ENCODE measurements around the gene SHC3.

SHC3 gene

DNA sequence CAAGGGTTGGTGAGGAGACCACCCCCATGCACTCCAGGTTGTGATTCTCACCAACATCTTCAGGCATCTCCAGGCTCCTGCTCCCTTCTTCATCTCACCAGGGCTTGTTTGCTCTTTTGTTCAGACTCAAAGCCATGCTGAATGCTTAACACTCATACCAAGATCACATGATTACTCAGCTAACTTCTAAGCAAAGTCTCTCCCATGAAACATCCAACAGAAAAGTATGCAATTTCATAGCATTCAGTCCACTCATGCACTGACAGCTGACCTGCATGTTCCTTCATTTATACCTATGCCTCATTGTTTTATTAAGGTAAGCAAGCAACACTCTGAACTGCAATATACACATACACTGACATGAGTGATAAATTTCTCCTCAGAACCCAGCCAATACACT is 69.0 kb downstream of the SHC3 start:
- no peak for DNase-seq (ENCODE audit: low read depth in 2 of 2)

DNA sequence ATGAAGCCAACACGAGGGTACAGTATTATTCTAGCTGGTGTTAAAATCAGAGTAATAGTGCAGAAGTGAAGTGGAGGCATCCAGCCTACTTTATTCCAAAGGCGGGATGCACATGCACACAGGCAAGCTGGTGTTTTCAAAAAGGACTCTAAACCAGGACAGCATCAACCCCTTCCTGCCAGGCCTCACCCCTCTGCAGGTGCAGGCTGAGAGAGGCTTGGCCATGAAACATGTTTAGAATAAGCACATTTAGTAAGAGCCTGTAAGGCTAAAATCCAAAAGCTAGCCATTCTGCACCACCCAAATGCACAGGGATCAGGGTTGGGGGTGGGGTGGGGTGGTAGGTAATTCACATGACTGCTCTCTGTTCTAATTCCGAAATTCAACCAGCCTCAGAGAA is 71.2 kb downstream of the SHC3 start:
- DNase-seq (ENCODE audit: low read depth in 2 of 2): no peak

GRCh38 chr9:89106224-89106851 is 72.3 kb downstream of the SHC3 start:
- no peak for DNase-seq (ENCODE audit: low read depth in 2 of 2)

GRCh38 chr9:89104821-89105220 is 73.8 kb downstream of the SHC3 start:
- no peak for DNase-seq (ENCODE audit: low read depth in 2 of 2)

DNA sequence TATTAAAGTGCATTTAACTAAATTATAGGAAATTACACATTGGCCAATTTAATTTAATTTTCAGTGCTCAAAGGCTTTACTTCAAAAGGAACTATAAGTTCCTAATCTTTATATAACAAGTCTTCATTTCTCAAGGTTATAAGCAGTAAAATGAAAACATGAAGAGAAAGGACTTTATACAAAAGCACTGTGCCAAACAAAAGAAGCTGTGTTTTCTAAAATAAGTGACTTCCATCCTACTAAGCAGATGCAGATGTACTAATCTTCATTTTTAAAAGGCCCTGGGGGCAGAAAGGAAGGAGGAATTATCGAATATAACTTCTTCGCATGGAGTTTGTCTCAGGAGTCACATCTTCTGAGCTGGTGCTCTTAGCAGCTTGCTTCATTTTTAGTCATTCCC is 81.4 kb downstream of the SHC3 start:
- DNase-seq (ENCODE audit: low read depth in 2 of 2): no peak

DNA sequence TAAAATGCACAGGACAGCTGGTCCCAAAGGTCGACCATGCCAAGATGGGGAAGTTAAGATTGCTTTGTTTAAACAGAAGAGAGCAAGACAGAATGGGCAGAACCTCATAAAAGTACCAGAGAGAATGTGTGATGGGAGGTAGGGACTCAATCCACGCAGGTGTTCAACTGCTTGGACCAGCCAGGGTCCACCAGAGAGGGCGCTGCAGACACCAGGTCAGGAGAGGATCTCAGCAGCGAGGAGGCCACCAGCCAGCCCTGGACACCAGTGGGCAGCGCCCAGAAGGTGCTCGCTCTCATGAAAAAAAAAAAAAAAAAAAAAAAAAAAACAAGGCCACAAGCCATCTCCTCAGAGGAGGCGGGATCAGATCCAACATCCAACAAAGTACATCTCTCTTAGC is 81.8 kb downstream of the SHC3 start:
- no peak for DNase-seq (ENCODE audit: low read depth in 2 of 2)

GRCh38 chr9:89095761-89096528 is 82.7 kb downstream of the SHC3 start:
- no peak for DNase-seq (ENCODE audit: low read depth in 2 of 2)

GRCh38 chr9:89093201-89093975 is 85.2 kb downstream of the SHC3 start:
- no peak for DNase-seq (ENCODE audit: low read depth in 2 of 2)

DNA sequence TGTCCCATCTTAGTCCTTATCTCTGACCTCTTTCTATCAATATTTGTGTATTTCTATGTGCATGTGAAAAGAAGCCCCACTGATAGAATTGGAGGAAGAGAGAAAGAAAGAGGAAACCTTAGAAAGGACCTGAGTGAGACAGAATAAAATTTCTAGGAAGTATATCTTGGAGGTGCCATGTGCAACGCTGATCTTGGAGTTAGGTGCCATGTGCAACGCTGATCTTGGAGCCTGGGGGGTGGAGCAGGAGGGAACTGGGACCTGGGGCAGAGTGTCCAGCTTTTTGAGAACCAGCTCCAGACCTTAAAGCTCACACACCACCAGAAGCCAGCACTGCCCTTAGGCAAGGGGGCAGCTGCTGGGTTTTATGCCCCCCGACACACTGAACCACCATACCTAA is 89.4 kb downstream of the SHC3 start:
- no peak for DNase-seq (ENCODE audit: low read depth in 2 of 2)

DNA sequence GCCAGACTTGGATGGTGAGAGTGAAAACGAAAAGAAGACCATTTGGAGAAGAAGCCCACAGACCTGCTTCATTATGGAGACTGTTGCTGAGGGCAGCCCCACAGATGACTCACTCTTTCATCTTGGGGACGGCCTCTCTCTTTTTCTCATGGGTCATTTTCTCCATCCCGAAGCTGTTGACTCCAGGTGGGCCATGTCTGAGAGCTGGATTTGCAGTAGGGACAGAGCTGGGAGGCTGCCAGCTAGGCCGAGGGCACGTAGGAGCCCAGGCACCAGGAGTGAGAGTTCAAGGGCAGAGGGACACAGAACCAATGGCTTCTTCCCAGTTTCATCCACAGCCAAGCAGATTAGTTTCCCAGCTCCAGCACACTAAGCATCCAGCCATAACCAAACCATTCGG is 95.0 kb downstream of the SHC3 start:
- no peak for DNase-seq (ENCODE audit: low read depth in 2 of 2)

GRCh38 chr9:89080193-89080592 is 98.4 kb downstream of the SHC3 start:
- no peak for DNase-seq (ENCODE audit: low read depth in 2 of 2)

GRCh38 chr9:89079391-89079790 is 99.2 kb downstream of the SHC3 start:
- DNase-seq (ENCODE audit: low read depth in 2 of 2): no peak

DNA sequence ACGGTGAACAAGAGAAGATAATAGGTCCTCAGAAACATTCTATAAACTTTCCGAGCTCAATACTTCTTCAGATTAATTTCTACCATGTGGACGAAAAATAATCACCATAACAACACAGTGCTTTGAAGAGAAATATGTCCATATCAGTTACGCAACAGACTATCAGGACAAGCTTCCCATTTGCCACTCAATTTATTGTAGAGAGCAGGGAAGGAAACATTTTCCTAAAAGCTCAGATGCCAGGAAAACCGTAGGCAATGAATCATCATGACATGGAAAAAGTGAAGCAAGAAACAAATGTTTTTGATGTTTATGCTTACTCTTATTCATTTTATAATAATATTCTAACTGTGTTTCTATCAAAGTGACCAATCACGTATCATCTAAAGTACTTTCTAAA is 99.8 kb downstream of the SHC3 start:
- peak; percentile 28 to 32 for DNase-seq (ENCODE audit: low read depth in 2 of 2)

- DNase-seq (ENCODE audit: low read depth in 2 of 2): no peak
Measured at GRCh38 chr9:89078421-89078820, 100.2 kb downstream of the SHC3 start.

DNA sequence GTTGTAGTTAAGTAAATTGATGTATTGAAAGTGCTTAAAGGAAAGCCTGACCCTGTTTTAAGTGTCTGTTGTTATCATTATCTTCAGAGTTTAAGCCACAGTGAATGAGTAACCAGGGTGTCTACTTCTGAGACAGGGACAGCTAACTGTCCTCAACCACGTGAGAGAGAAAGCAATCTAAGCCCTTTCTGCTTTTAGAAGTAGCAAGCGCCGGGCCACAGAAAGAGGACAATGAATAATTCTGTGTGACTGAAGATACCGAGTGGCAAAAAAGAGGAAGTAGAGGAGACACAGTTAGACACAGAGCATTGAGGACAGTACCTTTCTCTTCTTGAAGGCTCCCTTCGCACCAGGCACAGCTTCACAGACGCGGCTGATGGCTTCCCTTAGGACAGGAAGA is 101.1 kb downstream of the SHC3 start:
- DNase-seq (ENCODE audit: low read depth in 2 of 2): no peak

GRCh38 chr9:89073397-89073796 is 105.2 kb downstream of the SHC3 start:
- no peak for DNase-seq (ENCODE audit: low read depth in 2 of 2)

DNA sequence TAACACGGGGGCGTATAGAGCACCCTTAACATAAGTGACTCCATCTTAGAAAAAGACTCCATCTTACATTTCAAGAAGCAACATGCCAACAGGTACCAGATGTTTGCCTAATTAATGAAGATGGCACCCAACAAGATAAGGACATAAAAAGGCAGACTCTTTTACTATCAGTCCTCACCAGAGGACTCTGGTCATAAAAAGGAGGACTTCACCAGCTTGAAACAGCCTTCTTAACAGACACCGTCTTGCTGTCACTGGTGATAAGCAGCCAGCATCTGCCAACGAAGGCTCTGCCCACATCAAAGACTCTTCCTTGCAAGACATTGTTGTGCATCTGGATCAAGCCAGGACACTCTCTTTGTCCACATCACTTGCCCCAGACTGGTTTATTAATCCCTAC is 107.0 kb downstream of the SHC3 start:
- no peak for DNase-seq (ENCODE audit: low read depth in 2 of 2)

DNA sequence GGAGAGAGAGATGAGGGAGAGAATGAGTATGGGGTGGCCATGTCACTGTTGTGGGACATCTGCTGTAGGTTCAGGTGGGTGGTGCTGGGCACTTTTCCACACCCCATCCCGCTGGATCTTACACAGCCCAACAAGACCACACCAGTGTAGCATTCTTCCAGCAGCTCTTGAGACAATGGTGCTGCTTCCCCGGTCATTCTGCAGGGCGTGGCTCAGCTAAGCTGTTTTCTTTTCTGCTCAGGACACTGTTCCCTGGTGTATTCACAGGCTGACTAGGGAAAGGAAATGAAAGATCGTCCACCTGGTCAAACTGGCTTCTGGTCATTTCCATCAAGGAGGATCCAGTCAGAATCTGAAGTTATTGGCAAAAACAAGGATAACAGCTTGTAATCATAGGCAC is 111.8 kb downstream of the SHC3 start:
- DNase-seq (ENCODE audit: low read depth in 2 of 2): no peak

GRCh38 chr9:89065921-89066320 is 112.7 kb downstream of the SHC3 start:
- DNase-seq (ENCODE audit: low read depth in 2 of 2): no peak

DNA sequence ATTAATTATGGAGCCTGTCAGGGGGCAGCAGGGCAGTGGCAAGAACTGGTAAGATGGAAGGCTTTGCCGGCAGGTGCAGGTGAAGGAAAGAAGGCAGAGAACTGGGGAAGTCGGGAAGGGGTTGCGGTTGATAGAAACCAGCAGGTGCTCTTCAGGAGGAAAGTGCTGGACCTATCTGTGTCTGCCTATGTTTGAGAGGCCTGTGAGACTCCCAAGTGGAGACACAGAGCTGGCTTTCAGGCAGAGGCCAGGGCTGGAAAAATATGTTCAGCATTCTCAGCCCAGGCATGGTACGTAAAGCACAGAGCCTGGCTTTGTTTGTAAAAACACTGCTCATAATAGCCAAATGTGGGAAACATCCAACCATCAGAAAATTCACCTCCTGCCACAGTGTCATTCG is 117.8 kb downstream of the SHC3 start:
- DNase-seq (ENCODE audit: low read depth in 2 of 2): no peak

DNA sequence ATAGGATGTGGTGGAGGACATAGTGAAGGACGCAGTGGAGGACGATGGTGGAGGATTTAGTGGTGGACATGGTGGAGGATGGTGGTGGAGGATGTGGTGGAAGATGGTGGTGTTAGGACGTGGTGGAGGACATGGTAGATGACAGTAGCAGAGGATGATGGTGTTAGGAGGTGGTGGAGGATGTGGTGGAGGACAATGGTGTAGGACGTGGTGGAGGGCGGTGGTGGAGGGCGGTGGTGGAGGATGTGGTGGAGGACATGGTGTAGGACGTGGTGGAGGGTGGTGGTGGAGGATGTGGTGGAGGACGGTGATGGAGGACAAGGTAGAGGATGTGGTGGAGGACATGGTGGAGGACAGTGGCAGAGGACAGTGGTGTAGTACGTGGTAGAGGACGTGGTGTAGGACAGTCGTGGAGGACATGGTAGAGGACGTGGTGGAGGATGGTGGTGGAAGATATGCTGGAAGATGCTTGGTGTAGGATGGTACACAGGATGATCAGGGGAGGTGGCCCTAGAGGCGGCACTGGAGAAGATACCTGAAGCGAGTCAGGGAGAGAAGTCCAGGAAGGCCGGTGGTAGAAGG is 118.6 kb downstream of the SHC3 start:
- no peak for DNase-seq (ENCODE audit: low read depth in 2 of 2)

DNA sequence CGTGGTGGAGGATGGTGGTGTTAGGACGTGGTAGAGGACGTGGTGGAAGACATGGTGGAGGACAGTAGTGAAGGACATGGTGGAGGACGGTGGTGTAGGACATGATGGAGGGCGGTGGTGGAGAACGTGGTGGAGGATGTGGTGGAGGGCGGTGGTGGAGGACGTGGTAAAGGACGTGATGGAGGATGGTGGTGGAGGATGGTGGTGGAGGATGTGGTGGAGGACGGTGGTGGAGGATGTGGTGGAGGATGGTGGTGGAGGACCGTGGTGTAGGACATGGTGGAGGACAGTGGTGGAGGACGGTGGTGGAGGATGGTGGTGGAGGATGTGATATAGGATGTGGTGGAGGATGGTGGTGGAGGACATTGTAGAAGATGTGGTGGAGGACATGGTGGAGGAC is 119.7 kb downstream of the SHC3 start:
- no peak for DNase-seq (ENCODE audit: low read depth in 2 of 2)
